Measurements from ENCODE around the gene HDGFL3.
A peak's percentile ranks its signal among the peaks of the same experiment; 100 is the strongest.

The HDGFL3 gene

GRCh38 chr15:83108266-83109219, 99.1 kb downstream of the HDGFL3 start:
- CTCF ChIA-PET = no interaction called here
- Histone ChIP-seq H3K36me3 (ENCODE audit: control insufficient read depth in 2 of 2, insufficient read depth in 1 of 2, low read length in 2 of 2) (no peaks in the 10 kb centered on the region), H3K27ac (ENCODE audit: extremely low read depth, low read depth, low read length) (no peak overlapping the region), H3K9me3 (ENCODE audit: control insufficient read depth, insufficient read depth, low read depth, low read length) (no peaks in the 10 kb centered on the region), H3K4me1 (ENCODE audit: control insufficient read depth, insufficient read depth, low read length) (no peaks in the 10 kb centered on the region; the same call in 1 of the 2 replicates), H3K4me3 (ENCODE audit: low read depth, low read length) (no peak overlapping the region)
- no peak for TF ChIP-seq ZNF76 (tag by site-specific recombination; IDR thresholded peaks at IDR 0.05; ENCODE audit: borderline replicate concordance, low read depth)
- no peak for TF ChIP-seq KLF16 (tag by site-specific recombination; IDR thresholded peaks at IDR 0.05)
- no peak for TF ChIP-seq ZNF555 (tag by site-specific recombination; conservative IDR thresholded peaks at IDR 0.05)
- peak; percentile 82 for TF ChIP-seq PRDM10 (tag by site-specific recombination; IDR thresholded peaks at IDR 0.05)
- no peak for TF ChIP-seq BCL11B (tag by site-specific recombination; IDR thresholded peaks at IDR 0.05; ENCODE audit: low read depth)
- no peak for TF ChIP-seq KLF17 (tag by site-specific recombination; IDR thresholded peaks at IDR 0.05)
- no peak for TF ChIP-seq PATZ1 (tag by site-specific recombination; IDR thresholded peaks at IDR 0.05)
- TF ChIP-seq ZNF416 (tag by site-specific recombination; IDR thresholded peaks at IDR 0.05) = no peak
- peak; percentile 57 for TF ChIP-seq ZNF335 (tag by site-specific recombination; conservative IDR thresholded peaks at IDR 0.05)
- peak; percentile 37; the same call in 1 of the 2 replicates for TF ChIP-seq ZFHX2 (tag by site-specific recombination; conservative IDR thresholded peaks at IDR 0.05)
- TF ChIP-seq ZIC2 (tag by site-specific recombination; IDR thresholded peaks at IDR 0.05) = peak; percentile 86
- TF ChIP-seq ZNF843 (tag by site-specific recombination; IDR thresholded peaks at IDR 0.05) = no peak
- 0 out of 2 replicates have a peak, but pooled peaks have one; percentile 10 for TF ChIP-seq SP2 (tag by site-specific recombination; IDR thresholded peaks at IDR 0.05)
- POLR2A ChIA-PET = interaction anchor here (1.5 kb wide), 1 partner anchor 41 kb away, joined by 4 read pairs; the partner anchor contains the start of gene BTBD1

GRCh38 chr15:83107841-83108181, 99.8 kb downstream of the HDGFL3 start:
- Histone ChIP-seq H3K9me3 (ENCODE audit: control insufficient read depth, insufficient read depth, low read depth, low read length) (no peaks in the 10 kb centered on the region), H3K4me1 (ENCODE audit: control insufficient read depth, insufficient read depth, low read length) (no peaks in the 10 kb centered on the region; the same call in 1 of the 2 replicates), H3K27ac (ENCODE audit: extremely low read depth, low read depth, low read length) (peak overlapping the region; percentile 65; the same call in 1 of the 2 replicates), H3K4me3 (ENCODE audit: low read depth, low read length) (peak overlapping the region; percentile 36), H3K36me3 (ENCODE audit: control insufficient read depth in 2 of 2, insufficient read depth in 1 of 2, low read length in 2 of 2) (no peaks in the 10 kb centered on the region)
- CTCF ChIA-PET = interaction anchor here (1.3 kb wide), 1 partner anchor 97 kb away, joined by 4 read pairs; the partner anchor contains the start of gene C15orf40
- POLR2A ChIA-PET = interaction anchor here (1.5 kb wide), 1 partner anchor 41 kb away, joined by 4 read pairs; the partner anchor contains the start of gene BTBD1
- TF ChIP-seq ZNF114 (tag by site-specific recombination; IDR thresholded peaks at IDR 0.05) (no peak), ZNF221 (tag by site-specific recombination; IDR thresholded peaks at IDR 0.05; ENCODE audit: borderline replicate concordance) (no peak), ZNF140 (tag by site-specific recombination; IDR thresholded peaks at IDR 0.05) (no peak), ZNF600 (tag by site-specific recombination; IDR thresholded peaks at IDR 0.05) (no peak), ZNF514 (tag by site-specific recombination; IDR thresholded peaks at IDR 0.05) (no peak), ZNF548 (tag by site-specific recombination; IDR thresholded peaks at IDR 0.05) (no peak), KLF8 (tag by site-specific recombination; IDR thresholded peaks at IDR 0.05) (no peak), ZBTB10 (tag by site-specific recombination; IDR thresholded peaks at IDR 0.05) (no peak), ZNF645 (tag by site-specific recombination; IDR thresholded peaks at IDR 0.05) (no peak), REPIN1 (tag by site-specific recombination; IDR thresholded peaks at IDR 0.05; ENCODE audit: low read depth) (no peak), ZNF23 (tag by site-specific recombination; IDR thresholded peaks at IDR 0.05; ENCODE audit: borderline replicate concordance) (no peak)
